ENCODE data around the gene YTHDF2. TPM values are rescaled to one million over a fixed set of nuclear protein-coding genes. Genes with fewer than 3 reads are reported as not detected.
"Not testable (repeated sequence)": the region's sequence is repeated elsewhere in the genome, so short reads cannot be mapped to it uniquely, and the experiment has no call there.

YTHDF2 gene
- total RNA-seq, 1 experiment from 2014 or later = 97.3 TPM

DNA sequence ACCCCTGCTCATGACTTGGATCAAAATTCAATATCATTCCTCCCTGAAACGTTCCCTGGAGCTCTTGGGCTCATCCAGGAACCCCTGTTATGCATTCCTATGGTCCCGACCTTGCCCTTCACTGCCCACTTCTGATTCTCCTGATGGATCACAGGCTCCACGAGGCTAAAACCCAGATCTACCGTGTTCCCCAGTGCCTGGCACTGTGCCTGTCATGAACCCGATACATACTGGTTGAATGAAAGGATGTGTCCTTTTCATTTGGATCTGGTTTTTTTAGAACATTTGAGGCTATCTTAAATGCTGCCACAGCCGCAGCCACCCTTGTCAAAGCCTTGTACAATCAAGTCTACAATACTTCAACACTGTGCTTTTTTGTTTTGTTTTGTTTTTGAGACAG, 53.1 kb downstream of the YTHDF2 start:
- in situ Hi-C loops (cut with HindIII; ENCODE audit: low pct_unique_long_range_greater_than_20kb, low sequenced_read_pairs) = no loop called here
- H3K27ac ChIP-seq (ENCODE audit: low read length) = no peak overlapping the region
- H3K4me1 ChIP-seq (ENCODE audit: control insufficient read depth, insufficient read depth, low read length) = peaks cover 2% of the 10 kb centered on the region; the same call in 1 of the 2 replicates
- no peak overlapping the region for H3K4me3 ChIP-seq (ENCODE audit: low read depth in 2 of 2, low read length in 2 of 2)
- no TSS peak for BruUV-seq (replicated peaks)
- ChIA-PET POLR2A (no interaction called here), CTCF (no interaction called here)
- TF ChIP-seq, protein P1, sequence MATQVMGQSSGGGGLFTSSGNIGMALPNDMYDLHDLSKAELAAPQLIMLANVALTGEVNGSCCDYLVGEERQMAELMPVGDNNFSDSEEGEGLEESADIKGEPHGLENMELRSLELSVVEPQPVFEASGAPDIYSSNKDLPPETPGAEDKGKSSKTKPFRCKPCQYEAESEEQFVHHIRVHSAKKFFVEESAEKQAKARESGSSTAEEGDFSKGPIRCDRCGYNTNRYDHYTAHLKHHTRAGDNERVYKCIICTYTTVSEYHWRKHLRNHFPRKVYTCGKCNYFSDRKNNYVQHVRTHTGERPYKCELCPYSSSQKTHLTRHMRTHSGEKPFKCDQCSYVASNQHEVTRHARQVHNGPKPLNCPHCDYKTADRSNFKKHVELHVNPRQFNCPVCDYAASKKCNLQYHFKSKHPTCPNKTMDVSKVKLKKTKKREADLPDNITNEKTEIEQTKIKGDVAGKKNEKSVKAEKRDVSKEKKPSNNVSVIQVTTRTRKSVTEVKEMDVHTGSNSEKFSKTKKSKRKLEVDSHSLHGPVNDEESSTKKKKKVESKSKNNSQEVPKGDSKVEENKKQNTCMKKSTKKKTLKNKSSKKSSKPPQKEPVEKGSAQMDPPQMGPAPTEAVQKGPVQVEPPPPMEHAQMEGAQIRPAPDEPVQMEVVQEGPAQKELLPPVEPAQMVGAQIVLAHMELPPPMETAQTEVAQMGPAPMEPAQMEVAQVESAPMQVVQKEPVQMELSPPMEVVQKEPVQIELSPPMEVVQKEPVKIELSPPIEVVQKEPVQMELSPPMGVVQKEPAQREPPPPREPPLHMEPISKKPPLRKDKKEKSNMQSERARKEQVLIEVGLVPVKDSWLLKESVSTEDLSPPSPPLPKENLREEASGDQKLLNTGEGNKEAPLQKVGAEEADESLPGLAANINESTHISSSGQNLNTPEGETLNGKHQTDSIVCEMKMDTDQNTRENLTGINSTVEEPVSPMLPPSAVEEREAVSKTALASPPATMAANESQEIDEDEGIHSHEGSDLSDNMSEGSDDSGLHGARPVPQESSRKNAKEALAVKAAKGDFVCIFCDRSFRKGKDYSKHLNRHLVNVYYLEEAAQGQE (IDR thresholded peaks at IDR 0.05; ENCODE audit: insufficient read depth in 1 of 2, low read depth in 2 of 2, low read length in 1 of 2) = no peak
- TF ChIP-seq SIN3A (IDR thresholded peaks at IDR 0.05; ENCODE audit: borderline replicate concordance, insufficient read depth, low read depth, low read length) (no peak), POLR2AphosphoS5 (IDR thresholded peaks at IDR 0.05; ENCODE audit: low read depth, low read length) (no peak), TCF7L2 (IDR thresholded peaks at IDR 0.05; ENCODE audit: low read depth, low read length) (no peak)
- TF ChIP-seq, protein P2, sequence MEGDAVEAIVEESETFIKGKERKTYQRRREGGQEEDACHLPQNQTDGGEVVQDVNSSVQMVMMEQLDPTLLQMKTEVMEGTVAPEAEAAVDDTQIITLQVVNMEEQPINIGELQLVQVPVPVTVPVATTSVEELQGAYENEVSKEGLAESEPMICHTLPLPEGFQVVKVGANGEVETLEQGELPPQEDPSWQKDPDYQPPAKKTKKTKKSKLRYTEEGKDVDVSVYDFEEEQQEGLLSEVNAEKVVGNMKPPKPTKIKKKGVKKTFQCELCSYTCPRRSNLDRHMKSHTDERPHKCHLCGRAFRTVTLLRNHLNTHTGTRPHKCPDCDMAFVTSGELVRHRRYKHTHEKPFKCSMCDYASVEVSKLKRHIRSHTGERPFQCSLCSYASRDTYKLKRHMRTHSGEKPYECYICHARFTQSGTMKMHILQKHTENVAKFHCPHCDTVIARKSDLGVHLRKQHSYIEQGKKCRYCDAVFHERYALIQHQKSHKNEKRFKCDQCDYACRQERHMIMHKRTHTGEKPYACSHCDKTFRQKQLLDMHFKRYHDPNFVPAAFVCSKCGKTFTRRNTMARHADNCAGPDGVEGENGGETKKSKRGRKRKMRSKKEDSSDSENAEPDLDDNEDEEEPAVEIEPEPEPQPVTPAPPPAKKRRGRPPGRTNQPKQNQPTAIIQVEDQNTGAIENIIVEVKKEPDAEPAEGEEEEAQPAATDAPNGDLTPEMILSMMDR (IDR thresholded peaks at IDR 0.05) = no peak
- DNase-seq (ENCODE audit: low read depth, low spot score) (no peak), ATAC-seq (no peak)
- intact Hi-C loops (cut with micrococcal nuclease; ENCODE audit: unreplicated experiment) = no loop called here
- H3K9me3 ChIP-seq (ENCODE audit: control insufficient read depth, insufficient read depth, low read depth, low read length) = no peaks in the 10 kb centered on the region
- H3K36me3 ChIP-seq (ENCODE audit: control insufficient read depth, insufficient read depth, low read length) = no peaks in the 10 kb centered on the region
- no peaks in the 10 kb centered on the region for H3K27me3 ChIP-seq (ENCODE audit: control insufficient read depth, insufficient read depth, low read length)

DNA sequence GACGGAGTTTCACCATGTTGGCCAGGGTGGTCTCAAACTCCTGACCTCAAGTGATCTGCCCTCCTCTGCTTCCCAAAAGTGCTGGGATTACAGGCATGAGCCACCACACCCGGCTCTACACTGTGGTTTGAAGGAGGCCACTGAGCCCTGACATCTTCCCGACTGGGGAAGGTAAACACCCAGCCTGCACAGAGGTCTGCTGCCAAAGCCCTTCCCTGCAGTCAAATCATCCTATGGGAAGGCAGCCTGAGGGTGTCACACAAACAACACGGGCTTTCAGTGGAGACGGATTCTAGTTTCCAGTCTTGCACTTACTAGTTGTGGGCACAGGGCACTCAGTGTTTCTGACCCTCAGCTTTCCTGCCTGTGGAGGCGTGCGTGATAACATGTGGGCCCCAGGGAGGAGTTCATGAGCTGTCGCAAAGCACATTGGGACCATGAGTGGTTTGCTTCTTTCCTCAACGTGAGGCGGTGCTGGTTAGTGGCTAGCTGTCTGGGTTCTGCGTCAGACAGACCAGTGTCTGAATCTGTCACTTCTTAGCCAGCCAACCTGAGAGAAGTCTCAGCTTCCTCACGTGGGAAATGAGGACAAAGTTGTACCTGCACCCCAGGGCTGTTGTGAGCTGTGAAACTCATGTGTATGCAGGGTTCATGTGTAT, 53.8 kb downstream of the YTHDF2 start:
- DNase-seq (ENCODE audit: low read depth, low spot score) (no peak), ATAC-seq (0 out of 2 replicates have a peak, but pooled peaks have one; percentile 29)
- in situ Hi-C loops (cut with HindIII; ENCODE audit: low pct_unique_long_range_greater_than_20kb, low sequenced_read_pairs) = no loop called here
- TF ChIP-seq, protein P1 (IDR thresholded peaks at IDR 0.05; ENCODE audit: insufficient read depth in 1 of 2, low read depth in 2 of 2, low read length in 1 of 2) = no peak
- no peak for TF ChIP-seq POLR2AphosphoS5 (IDR thresholded peaks at IDR 0.05; ENCODE audit: low read depth, low read length)
- TF ChIP-seq, protein P2 (IDR thresholded peaks at IDR 0.05) = no peak
- H3K4me1 ChIP-seq (ENCODE audit: control insufficient read depth, insufficient read depth, low read length) = peaks cover 2% of the 10 kb centered on the region; the same call in 1 of the 2 replicates
- no peak overlapping the region for H3K4me3 ChIP-seq (ENCODE audit: low read depth in 2 of 2, low read length in 2 of 2)
- POLR2A ChIA-PET = no interaction called here
- no peaks in the 10 kb centered on the region for H3K9me3 ChIP-seq (ENCODE audit: control insufficient read depth, insufficient read depth, low read depth, low read length)
- no peaks in the 10 kb centered on the region for H3K27me3 ChIP-seq (ENCODE audit: control insufficient read depth, insufficient read depth, low read length)
- CTCF ChIA-PET = interaction anchor here (0.6 kb wide), 1 partner anchor 66 kb away, joined by 3 read pairs; no protein-coding TSS in a partner anchor
- H3K36me3 ChIP-seq (ENCODE audit: control insufficient read depth, insufficient read depth, low read length) = no peaks in the 10 kb centered on the region
- no TSS peak for BruUV-seq (replicated peaks)
- no peak overlapping the region for H3K27ac ChIP-seq (ENCODE audit: low read length)
- intact Hi-C loops (cut with micrococcal nuclease; ENCODE audit: unreplicated experiment) = no loop called here

DNA sequence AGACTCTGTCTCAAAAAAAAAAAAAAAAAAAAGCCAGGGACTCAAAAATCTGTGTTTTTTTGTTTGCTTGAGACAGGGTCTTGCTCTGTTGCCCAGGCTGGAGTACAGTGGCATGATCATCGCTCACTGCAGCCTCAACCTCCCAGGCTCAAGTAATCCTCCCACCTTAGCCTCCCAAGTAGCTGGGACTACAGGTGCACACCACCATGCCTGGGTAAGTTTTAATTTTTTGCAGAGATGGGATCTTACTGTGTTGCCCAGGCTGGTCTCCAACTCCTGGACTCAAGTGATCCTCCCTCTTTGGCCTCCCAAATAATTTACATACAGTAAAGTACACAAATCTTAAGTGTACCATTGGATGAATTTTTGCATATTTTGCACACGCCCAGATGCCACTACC, 55.2 kb downstream of the YTHDF2 start:
- H3K4me3 ChIP-seq (ENCODE audit: low read depth in 2 of 2, low read length in 2 of 2); H3K4me1 ChIP-seq (ENCODE audit: control insufficient read depth, insufficient read depth, low read length); CTCF ChIA-PET; DNase-seq (ENCODE audit: low read depth, low spot score); H3K36me3 ChIP-seq (ENCODE audit: control insufficient read depth, insufficient read depth, low read length); POLR2A ChIA-PET; H3K27me3 ChIP-seq (ENCODE audit: control insufficient read depth, insufficient read depth, low read length); ATAC-seq; BruUV-seq (replicated peaks); in situ Hi-C loops (cut with HindIII; ENCODE audit: low pct_unique_long_range_greater_than_20kb, low sequenced_read_pairs); H3K27ac ChIP-seq (ENCODE audit: low read length); intact Hi-C loops (cut with micrococcal nuclease; ENCODE audit: unreplicated experiment); H3K9me3 ChIP-seq (ENCODE audit: control insufficient read depth, insufficient read depth, low read depth, low read length): not testable (repeated sequence)

Measured in Panc1 (cell line).